Right lobe of liver (tissue), 6 donors: ENCODE measurements around the gene SH3BP2. TPM values are rescaled to one million over a fixed set of nuclear protein-coding genes. Genes with fewer than 3 reads are reported as not detected.
A peak's percentile ranks its signal among the peaks of the same experiment; 100 is the strongest.

Experiments
- ATAC-seq, 4 donors: fragments of 200-7000 bp; cut with Tn5 transposase; one replicate each; pipeline ENCODE4 v1.9.1; 2020; ENCODE audit warnings: mild to moderate bottlenecking in 4 of 4, moderate library complexity in 4 of 4
- DNase-seq, 3 donors: peaks; one replicate each; pipeline ENCODE4 v3.0.0-alpha.2; 2020
- H3K27ac ChIP-seq, 3 donors: fragments of 200-600 bp; one replicate each; pipeline ENCODE4 v1.8.0; 2022
- H3K27me3 ChIP-seq, 2 donors: fragments of 200-600 bp; one replicate each; pipeline ENCODE4 v1.8.0; 2022
- H3K36me3 ChIP-seq, 4 donors: fragments of 200-600 bp; sonication (generic) in 1 of 4; one replicate each; pipeline versions ENCODE4 v1.5.1 to v1.8.0; 2017 to 2022; ENCODE audit warnings: control low read depth in 1 of 4
- H3K4me1 ChIP-seq, 4 donors: fragments of 200-600 bp; sonication (generic) in 1 of 4; one replicate each; pipeline versions ENCODE4 v1.5.1 to v1.8.0; 2017 to 2022; ENCODE audit warnings: control low read depth in 1 of 4
- H3K4me3 ChIP-seq, 3 donors: fragments of 200-600 bp; one replicate each; pipeline ENCODE4 v1.8.0; 2022
- H3K9me3 ChIP-seq, 4 donors: fragments of 200-600 bp; sonication (generic) in 1 of 4; one replicate each; pipeline versions ENCODE4 v1.5.1 to v1.8.0; 2017 to 2022; ENCODE audit warnings: control low read depth in 1 of 4
- CTCF ChIP-seq, 4 donors: fragments of 200-600 bp in 3 of 4; fragments of 450-650 bp in 1 of 4; IDR thresholded peaks; one replicate each; pipeline versions ENCODE4 v1.5.1 to v1.8.0; 2016 to 2022; ENCODE audit warnings: antibody characterized with exemption in 4 of 4, mild to moderate bottlenecking in 2 of 4
- POLR2A ChIP-seq: fragments of 450-650 bp; IDR thresholded peaks from one replicate; pipeline ENCODE4 v1.6.1; 2017; ENCODE audit warnings: antibody characterized with exemption, mild to moderate bottlenecking
- WGBS: methylation state at CpG from one replicate; pipeline ENCODE4 v1.1.6; 2018; ENCODE audit warnings: low coverage, low lambda C conversion rate; ENCODE audit not compliant: insufficient coverage; ENCODE audit errors: missing lambda C conversion rate; 5-methylcytosine and 5-hydroxymethylcytosine counted together
- intact Hi-C, 2 donors: fragments of 100-400 bp; cut with DNase I; formaldehyde crosslinking; loops; one replicate each; pipeline versions ENCODE4 v1.11.2 to v1.14.1; 2022
- total RNA-seq, 6 experiments: library from RNA; depleted of rRNA in 2 of 6; stranded (reverse); fragments of >200 nt in 2 of 6; fragmentation: NEBNext Ultra II Directional in 3 of 6; extraction: Animal tissue kit (Norgen Biotek cat#: 25700) in 3 of 6; gene quantifications; one replicate each; pipeline versions ENCODE4 v1.1.0 to v1.2.4, GENCODE V29; 2016 to 2023
- donor health status: DM: no; HTN: yes; CAD: no.
- donor health status: DM: no; HTN: no; CAD: no.
- donor health status: DM: no; HTN: no; CAD: no.
- donor health status: DM: no; HTN: yes; CAD: no.
- donor health status: DM: no; HTN: yes; CAD: no.

The SH3BP2 gene
- total RNA-seq, 6 experiments from 2014 or later = 34.9 to 51.8 (median 40.7) TPM

GRCh38 chr4:2828758-2829181, 35.9 kb downstream of the SH3BP2 start:
- peak in 1 of 3 donors; percentile 44 for DNase-seq
- Histone ChIP-seq H3K4me1 (peaks cover 0 to 7% (median 0%) of the 10 kb centered on the region in 4 donors), H3K4me3 (no peak overlapping the region), H3K27me3 (no peaks in the 10 kb centered on the region), H3K27ac (no peak overlapping the region), H3K36me3 (peaks cover 0 to 78% (median 37%) of the 10 kb centered on the region in 4 donors), H3K9me3 (no peaks in the 10 kb centered on the region)
- WGBS = 71% methylated on average over 14 of the region's 17 CpGs
- intact Hi-C loops = no loop called here
- TF ChIP-seq POLR2A = no peak
- TF ChIP-seq CTCF (IDR thresholded peaks at IDR 0.05) = no peak
- no peak for ATAC-seq

GRCh38 chr4:2829321-2829932, 36.5 kb downstream of the SH3BP2 start:
- peak in 2 of 3 donors; percentile 46 to 47 for DNase-seq
- H3K4me3 ChIP-seq = no peak overlapping the region
- intact Hi-C loops = no loop called here
- no CpG with 5 or more reads among the region's 18 CpGs for WGBS
- TF ChIP-seq CTCF (IDR thresholded peaks at IDR 0.05) = no peak
- TF ChIP-seq POLR2A = no peak
- H3K9me3 ChIP-seq = no peaks in the 10 kb centered on the region
- peaks cover 0 to 77% (median 36%) of the 10 kb centered on the region in 4 donors for H3K36me3 ChIP-seq
- ATAC-seq = no peak
- H3K27ac ChIP-seq = no peak overlapping the region
- peaks cover 0 to 2% (median 0%) of the 10 kb centered on the region in 4 donors for H3K4me1 ChIP-seq
- H3K27me3 ChIP-seq = no peaks in the 10 kb centered on the region

- no peak overlapping the region for H3K27ac ChIP-seq
- TF ChIP-seq CTCF (IDR thresholded peaks at IDR 0.05) (no peak), POLR2A (no peak)
- peaks cover 0 to 74% (median 34%) of the 10 kb centered on the region in 4 donors for H3K36me3 ChIP-seq
- no peaks in the 10 kb centered on the region for H3K27me3 ChIP-seq
- ATAC-seq = no peak
- H3K4me3 ChIP-seq = no peak overlapping the region
- intact Hi-C loops = no loop called here
- H3K4me1 ChIP-seq = peaks cover 0 to 7% (median 0%) of the 10 kb centered on the region in 4 donors
- WGBS = 93% methylated on average over 3 of the region's 19 CpGs
- DNase-seq = peak in 1 of 3 donors; percentile 45
- H3K9me3 ChIP-seq = no peaks in the 10 kb centered on the region
Measured at GRCh38 chr4:2829933-2830451, 37.1 kb downstream of the SH3BP2 start.

GRCh38 chr4:2830632-2831610, 38.0 kb downstream of the SH3BP2 start:
- Histone ChIP-seq H3K27me3 (no peaks in the 10 kb centered on the region), H3K9me3 (no peaks in the 10 kb centered on the region), H3K27ac (no peak overlapping the region), H3K4me1 (peaks cover 0 to 12% (median 0%) of the 10 kb centered on the region in 4 donors), H3K36me3 (peaks cover 0 to 65% (median 27%) of the 10 kb centered on the region in 4 donors), H3K4me3 (no peak overlapping the region)
- TF ChIP-seq POLR2A = no peak
- no peak for TF ChIP-seq CTCF (IDR thresholded peaks at IDR 0.05)
- intact Hi-C loops = no loop called here
- DNase-seq (peak in 2 of 3 donors; percentile 41 to 42), ATAC-seq (no peak)
- 80% methylated on average over 2 of the region's 37 CpGs for WGBS
